GM12892 (cell line): ENCODE results near the gene ANKH.

ENCODE experiments used
- POLR2A ChIP-seq: IDR thresholded peaks from 2 replicates; pipeline ENCODE4 v1.6.1; 2011; ENCODE audit warnings: low read depth, low read length, control low read depth
- POLR2AphosphoS5 ChIP-seq: IDR thresholded peaks from 2 replicates; pipeline ENCODE4 v1.6.1; 2011; ENCODE audit warnings: low read depth, low read length, control low read depth
- TAF1 ChIP-seq: IDR thresholded peaks from 2 replicates; pipeline ENCODE4 v1.6.1; 2011; ENCODE audit warnings: low read depth, mild to moderate bottlenecking, control low read depth, low read length, borderline replicate concordance

DNA sequence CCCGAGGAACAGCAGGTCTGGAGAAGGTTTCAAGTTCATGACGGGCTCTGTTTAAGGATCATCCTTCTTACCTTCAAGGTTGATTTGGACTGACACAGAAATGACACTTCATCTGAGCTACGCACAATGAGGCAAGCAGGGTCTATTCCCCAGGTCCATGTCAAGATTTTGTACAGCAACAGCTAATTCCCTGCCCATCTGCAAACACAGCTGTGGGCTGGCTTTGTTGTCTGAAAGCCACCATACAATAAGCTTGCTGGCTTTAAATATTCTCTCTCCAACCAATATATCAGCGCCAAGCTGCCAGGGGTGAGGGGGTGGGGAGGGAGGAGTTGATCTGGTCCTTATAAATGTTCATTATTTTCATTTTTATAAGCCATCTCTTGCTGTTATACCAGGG, 115.1 kb downstream of the ANKH start:
- TF ChIP-seq POLR2A (no peak), POLR2AphosphoS5 (no peak), TAF1 (no peak)
